Measurements from ENCODE around the gene STARD7. TPM values are rescaled to one million over a fixed set of nuclear protein-coding genes. Genes with fewer than 3 reads are reported as not detected.
A peak's percentile ranks its signal among the peaks of the same experiment; 100 is the strongest.

The STARD7 gene
- total and polyA plus RNA-seq, 9 of the 15 experiments (the other 6 are each of a cell fraction or from before 2014, with no cell fraction given) = 90.9 to 196 (median 145) TPM

DNA sequence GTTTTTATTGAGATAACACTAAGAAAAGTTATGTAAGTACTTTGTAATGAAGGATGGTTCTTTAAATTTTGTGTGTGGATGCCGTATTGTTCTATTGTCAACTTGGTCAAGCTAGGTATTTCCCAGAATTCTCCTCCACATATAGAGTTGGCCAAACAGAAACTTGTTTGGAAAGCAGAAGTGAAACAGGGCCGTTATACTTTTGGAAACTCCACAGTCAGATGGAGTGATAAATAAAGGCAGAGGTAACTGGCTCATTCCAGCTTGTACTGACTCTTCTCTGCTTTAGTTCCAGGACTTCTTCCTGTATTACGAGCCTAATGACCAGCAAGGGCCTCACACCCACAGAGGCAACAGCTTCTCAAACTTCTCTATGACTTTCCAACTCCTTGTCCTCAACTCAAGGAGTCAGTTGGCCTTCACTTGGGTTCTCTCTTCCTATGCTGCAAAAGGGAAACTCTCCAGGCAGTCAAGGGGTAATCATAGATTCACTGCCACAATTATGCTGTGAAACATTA is 16.4 kb upstream of the STARD7 start (continued):
- peak in 1 of 2 experiments; percentile 55; a peak in 2 of 4 replicates for TF ChIP-seq FOXA3 (CRISPR knock-in tag; conservative IDR thresholded peaks at IDR 0.05 in 1 of 2, IDR thresholded peaks at IDR 0.05 in 1 of 2)
- TF ChIP-seq MTA3 (IDR thresholded peaks at IDR 0.05; ENCODE audit: borderline replicate concordance) = peak; percentile 30; the same call in 1 of the 2 replicates
- TF ChIP-seq, protein P1, sequence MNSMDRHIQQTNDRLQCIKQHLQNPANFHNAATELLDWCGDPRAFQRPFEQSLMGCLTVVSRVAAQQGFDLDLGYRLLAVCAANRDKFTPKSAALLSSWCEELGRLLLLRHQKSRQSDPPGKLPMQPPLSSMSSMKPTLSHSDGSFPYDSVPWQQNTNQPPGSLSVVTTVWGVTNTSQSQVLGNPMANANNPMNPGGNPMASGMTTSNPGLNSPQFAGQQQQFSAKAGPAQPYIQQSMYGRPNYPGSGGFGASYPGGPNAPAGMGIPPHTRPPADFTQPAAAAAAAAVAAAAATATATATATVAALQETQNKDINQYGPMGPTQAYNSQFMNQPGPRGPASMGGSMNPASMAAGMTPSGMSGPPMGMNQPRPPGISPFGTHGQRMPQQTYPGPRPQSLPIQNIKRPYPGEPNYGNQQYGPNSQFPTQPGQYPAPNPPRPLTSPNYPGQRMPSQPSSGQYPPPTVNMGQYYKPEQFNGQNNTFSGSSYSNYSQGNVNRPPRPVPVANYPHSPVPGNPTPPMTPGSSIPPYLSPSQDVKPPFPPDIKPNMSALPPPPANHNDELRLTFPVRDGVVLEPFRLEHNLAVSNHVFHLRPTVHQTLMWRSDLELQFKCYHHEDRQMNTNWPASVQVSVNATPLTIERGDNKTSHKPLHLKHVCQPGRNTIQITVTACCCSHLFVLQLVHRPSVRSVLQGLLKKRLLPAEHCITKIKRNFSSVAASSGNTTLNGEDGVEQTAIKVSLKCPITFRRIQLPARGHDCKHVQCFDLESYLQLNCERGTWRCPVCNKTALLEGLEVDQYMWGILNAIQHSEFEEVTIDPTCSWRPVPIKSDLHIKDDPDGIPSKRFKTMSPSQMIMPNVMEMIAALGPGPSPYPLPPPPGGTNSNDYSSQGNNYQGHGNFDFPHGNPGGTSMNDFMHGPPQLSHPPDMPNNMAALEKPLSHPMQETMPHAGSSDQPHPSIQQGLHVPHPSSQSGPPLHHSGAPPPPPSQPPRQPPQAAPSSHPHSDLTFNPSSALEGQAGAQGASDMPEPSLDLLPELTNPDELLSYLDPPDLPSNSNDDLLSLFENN (IDR thresholded peaks at IDR 0.05; ENCODE audit: low read depth in 2 of 2, low read length in 2 of 2) = no peak
- TF ChIP-seq, protein P2, sequence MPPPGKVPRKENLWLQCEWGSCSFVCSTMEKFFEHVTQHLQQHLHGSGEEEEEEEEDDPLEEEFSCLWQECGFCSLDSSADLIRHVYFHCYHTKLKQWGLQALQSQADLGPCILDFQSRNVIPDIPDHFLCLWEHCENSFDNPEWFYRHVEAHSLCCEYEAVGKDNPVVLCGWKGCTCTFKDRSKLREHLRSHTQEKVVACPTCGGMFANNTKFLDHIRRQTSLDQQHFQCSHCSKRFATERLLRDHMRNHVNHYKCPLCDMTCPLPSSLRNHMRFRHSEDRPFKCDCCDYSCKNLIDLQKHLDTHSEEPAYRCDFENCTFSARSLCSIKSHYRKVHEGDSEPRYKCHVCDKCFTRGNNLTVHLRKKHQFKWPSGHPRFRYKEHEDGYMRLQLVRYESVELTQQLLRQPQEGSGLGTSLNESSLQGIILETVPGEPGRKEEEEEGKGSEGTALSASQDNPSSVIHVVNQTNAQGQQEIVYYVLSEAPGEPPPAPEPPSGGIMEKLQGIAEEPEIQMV (tag; conservative IDR thresholded peaks at IDR 0.05; ENCODE audit: low read depth) = peak; percentile 76
- no peak for TF ChIP-seq SIN3A (IDR thresholded peaks at IDR 0.05; ENCODE audit: borderline replicate concordance in 2 of 2, control insufficient read depth in 1 of 2, low read depth in 2 of 2, low read length in 2 of 2)
- TF ChIP-seq ZNF444 (CRISPR knock-in tag; IDR thresholded peaks at IDR 0.05) = peak; percentile 22; the same call in 1 of the 2 replicates
- peak; percentile 79 for TF ChIP-seq HEY1 (CRISPR knock-in tag; IDR thresholded peaks at IDR 0.05; ENCODE audit: borderline replicate concordance)
- no peak for TF ChIP-seq NFE2L1 (tag; IDR thresholded peaks at IDR 0.05; ENCODE audit: borderline replicate concordance, low read depth)
- no peak for TF ChIP-seq PURB (CRISPR knock-in tag; IDR thresholded peaks at IDR 0.05; ENCODE audit: low read depth)
- peak; percentile 60; the same call in 1 of the 2 replicates for TF ChIP-seq PYGO2 (tag; IDR thresholded peaks at IDR 0.05)
- TF ChIP-seq, protein P3, sequence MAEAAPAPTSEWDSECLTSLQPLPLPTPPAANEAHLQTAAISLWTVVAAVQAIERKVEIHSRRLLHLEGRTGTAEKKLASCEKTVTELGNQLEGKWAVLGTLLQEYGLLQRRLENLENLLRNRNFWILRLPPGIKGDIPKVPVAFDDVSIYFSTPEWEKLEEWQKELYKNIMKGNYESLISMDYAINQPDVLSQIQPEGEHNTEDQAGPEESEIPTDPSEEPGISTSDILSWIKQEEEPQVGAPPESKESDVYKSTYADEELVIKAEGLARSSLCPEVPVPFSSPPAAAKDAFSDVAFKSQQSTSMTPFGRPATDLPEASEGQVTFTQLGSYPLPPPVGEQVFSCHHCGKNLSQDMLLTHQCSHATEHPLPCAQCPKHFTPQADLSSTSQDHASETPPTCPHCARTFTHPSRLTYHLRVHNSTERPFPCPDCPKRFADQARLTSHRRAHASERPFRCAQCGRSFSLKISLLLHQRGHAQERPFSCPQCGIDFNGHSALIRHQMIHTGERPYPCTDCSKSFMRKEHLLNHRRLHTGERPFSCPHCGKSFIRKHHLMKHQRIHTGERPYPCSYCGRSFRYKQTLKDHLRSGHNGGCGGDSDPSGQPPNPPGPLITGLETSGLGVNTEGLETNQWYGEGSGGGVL (CRISPR knock-in tag; IDR thresholded peaks at IDR 0.05) = no peak
- no peak for TF ChIP-seq SREBF2 (CRISPR knock-in tag; IDR thresholded peaks at IDR 0.05)
- TF ChIP-seq, protein P4, sequence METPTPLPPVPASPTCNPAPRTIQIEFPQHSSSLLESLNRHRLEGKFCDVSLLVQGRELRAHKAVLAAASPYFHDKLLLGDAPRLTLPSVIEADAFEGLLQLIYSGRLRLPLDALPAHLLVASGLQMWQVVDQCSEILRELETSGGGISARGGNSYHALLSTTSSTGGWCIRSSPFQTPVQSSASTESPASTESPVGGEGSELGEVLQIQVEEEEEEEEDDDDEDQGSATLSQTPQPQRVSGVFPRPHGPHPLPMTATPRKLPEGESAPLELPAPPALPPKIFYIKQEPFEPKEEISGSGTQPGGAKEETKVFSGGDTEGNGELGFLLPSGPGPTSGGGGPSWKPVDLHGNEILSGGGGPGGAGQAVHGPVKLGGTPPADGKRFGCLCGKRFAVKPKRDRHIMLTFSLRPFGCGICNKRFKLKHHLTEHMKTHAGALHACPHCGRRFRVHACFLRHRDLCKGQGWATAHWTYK (CRISPR knock-in tag; IDR thresholded peaks at IDR 0.05) = peak; percentile 85; the same call in 1 of the 2 replicates
- TF ChIP-seq HMG20A (CRISPR knock-in tag; conservative IDR thresholded peaks at IDR 0.05) = no peak
- TF ChIP-seq, protein P5, sequence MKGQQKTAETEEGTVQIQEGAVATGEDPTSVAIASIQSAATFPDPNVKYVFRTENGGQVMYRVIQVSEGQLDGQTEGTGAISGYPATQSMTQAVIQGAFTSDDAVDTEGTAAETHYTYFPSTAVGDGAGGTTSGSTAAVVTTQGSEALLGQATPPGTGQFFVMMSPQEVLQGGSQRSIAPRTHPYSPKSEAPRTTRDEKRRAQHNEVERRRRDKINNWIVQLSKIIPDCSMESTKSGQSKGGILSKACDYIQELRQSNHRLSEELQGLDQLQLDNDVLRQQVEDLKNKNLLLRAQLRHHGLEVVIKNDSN (CRISPR knock-in tag; IDR thresholded peaks at IDR 0.05) = no peak

Data from K562 (cell line).